HPDE6-E6E7 (cell line): ENCODE data around the gene ARHGAP8.

Source experiments
- DNase-seq: peaks from one replicate; pipeline ENCODE4 v3.0.0; 2011; ENCODE audit warnings: missing footprints; ENCODE audit errors: extremely low spot score

ARHGAP8 gene

GRCh38 chr22:44752285-44753188, at the start of gene ARHGAP8:
Gene ARHGAP8 (plus strand): TSS chr22:44752575. CDS start chr22:44786528, 33,953 bp downstream.
- peak; percentile 58 for DNase-seq

- no peak for DNase-seq
Observed at GRCh38 chr22:44703255-44703870, 49.0 kb upstream of the ARHGAP8 start.

DNA sequence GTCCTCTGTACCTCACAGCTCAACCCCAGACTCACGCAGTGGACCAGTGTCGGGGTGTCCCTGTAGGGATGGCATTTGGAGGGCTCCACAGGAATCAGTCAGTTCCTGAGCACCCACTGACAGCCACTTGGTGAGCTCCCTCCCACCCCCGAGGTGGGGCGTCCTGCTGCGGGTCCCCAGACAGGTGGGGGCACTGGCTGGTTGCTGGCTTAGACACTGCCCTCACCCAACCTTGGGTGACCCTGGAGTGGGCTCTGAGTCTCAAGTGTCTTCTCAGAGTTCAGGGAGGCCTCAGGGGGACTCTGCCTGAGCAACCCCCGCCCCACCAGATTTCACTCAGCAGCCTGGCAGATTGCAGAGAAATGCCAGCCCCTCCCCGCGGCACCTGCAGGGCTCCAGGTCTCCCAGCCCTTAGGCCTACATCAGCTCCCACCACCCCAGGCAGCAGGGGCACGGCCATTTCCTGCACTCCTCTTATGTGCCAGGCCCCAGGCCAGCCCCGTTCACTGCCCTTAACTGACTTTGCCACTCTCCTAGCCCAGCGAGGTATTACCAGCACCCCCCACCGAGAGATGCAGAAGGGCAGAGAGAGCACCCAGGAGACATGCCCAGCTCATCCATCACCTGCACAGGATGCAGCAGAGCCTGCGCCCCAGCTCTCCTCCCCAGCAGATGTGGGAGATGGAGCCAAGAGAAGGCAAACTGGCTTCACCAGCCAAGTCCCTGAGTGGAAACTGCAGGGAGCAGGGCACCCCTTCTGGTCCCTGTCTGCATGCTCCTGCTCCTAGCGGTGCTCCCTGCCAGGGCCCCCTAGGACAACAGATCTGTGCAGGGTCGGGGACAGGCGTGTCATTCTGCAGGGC, 48.0 kb upstream of the ARHGAP8 start:
- DNase-seq: no peak

DNA sequence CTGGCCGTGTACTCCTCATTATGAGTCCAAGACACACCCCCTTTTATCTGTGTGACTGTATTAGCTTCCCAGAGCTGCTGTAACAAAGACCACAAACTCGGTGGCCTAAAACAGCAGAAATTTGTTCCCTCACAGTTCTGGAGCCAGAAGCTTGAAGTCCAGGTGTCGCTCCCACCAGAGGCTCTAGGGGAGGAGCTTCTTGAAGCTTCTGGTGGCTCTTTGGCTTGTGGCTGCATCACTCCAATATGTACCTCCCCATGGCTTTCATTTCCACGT, 47.4 kb upstream of the ARHGAP8 start:
- no peak for DNase-seq

DNA sequence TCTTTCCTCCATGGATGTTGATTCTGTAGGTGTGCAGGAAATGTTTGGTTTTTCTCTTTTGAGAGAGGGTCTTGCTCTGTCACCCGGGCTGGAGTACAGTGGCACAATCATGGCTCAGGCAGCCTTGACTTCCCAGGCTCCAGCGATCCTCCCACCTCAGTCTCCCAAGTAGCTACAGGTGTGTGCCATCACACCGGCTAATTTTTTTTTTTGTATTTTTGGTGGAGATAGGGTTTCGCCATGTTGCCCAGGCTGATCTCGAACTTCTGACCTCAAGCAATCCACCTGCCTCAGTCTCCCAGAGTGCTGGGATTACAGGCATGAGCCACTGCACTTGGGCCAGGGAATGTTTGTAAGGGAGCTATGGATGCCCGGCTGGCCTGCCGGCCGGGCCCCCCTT, 45.9 kb upstream of the ARHGAP8 start:
- no peak for DNase-seq

GRCh38 chr22:44707178-44707577, 45.2 kb upstream of the ARHGAP8 start:
- no peak for DNase-seq

DNA sequence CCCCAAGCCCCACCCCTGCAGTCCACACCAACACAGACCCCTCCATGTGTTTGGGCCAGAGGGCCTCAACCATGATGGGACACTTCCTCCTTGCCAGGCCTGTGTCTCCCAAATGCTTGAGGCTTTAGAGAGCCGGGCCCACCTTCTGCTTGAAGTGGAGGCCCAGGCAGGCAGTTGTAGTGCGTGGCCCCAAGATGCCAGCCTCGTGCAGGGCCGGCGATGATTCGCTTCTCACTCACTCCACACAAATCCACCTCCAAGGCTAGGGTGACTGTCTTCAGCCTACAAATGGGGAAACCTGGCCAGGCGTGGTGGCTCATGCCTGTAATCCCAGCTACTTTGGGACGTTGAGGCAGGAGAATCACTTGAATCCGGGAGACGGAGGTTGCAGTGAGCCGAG, 44.6 kb upstream of the ARHGAP8 start:
- DNase-seq: peak; percentile 44

DNA sequence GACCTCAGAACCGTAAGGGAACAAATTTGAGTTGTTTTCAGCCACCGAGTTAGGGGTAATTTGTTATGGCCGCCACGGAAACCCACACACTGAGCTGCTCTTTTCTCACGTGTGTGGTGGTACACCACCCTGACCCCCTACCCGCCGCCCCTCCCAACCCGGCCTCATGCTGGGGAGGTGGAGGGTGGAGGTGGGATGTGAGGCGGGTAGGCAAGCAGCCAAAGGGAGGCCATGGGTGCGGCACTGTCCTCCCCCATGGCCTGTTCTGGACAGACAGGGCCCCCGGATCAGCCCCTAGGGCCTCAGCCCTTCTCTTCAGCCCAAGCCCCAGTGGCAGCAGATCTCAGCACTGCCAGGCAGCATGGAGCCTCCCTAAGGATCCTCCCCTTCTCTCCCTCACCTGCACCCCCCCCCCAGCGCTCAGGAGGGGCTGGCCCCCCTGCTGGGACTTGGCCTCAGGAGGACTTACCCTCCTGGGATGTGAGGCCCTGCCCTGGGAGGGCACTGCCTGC, 42.4 kb upstream of the ARHGAP8 start:
- DNase-seq: no peak

DNA sequence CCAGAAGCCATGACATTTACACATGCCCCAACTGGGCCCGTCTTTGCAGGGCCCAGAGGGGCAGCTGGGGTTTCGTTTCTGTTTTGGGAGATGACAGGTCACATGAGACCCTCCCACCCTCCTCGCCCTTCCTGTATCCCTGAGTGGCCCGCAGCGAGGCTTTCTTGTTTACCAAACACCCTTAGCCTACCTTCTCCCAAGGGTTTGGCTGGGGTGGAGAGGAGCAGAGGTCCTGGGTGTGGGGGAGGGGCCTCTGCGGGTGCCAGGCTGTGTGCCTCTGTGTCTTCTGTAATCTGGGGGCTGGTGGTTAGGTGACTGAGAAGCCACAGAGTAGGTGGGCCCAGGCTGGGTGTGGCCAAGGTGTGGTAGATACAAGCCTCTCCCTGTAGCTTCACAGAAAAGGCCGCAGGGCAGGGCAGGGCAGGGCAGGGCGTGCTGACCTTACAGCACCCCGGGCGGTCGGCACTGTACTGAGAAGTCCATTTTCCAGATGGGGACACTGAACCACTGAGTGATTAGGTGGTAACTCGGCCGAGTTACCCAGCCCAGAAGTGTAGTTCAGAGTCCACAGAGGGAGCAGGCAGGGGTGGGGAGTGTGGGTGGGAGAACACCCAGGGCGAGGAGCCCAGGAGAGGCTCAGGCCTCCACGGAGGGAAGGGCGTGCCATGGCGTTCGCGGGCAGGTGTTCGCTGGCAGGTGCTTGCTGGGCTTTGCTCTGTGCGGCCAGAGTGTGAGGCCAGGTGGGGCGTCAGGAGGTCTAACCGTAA, 41.7 kb upstream of the ARHGAP8 start:
- no peak for DNase-seq

- DNase-seq: no peak
Observed at GRCh38 chr22:44711241-44711560, 41.2 kb upstream of the ARHGAP8 start.

DNA sequence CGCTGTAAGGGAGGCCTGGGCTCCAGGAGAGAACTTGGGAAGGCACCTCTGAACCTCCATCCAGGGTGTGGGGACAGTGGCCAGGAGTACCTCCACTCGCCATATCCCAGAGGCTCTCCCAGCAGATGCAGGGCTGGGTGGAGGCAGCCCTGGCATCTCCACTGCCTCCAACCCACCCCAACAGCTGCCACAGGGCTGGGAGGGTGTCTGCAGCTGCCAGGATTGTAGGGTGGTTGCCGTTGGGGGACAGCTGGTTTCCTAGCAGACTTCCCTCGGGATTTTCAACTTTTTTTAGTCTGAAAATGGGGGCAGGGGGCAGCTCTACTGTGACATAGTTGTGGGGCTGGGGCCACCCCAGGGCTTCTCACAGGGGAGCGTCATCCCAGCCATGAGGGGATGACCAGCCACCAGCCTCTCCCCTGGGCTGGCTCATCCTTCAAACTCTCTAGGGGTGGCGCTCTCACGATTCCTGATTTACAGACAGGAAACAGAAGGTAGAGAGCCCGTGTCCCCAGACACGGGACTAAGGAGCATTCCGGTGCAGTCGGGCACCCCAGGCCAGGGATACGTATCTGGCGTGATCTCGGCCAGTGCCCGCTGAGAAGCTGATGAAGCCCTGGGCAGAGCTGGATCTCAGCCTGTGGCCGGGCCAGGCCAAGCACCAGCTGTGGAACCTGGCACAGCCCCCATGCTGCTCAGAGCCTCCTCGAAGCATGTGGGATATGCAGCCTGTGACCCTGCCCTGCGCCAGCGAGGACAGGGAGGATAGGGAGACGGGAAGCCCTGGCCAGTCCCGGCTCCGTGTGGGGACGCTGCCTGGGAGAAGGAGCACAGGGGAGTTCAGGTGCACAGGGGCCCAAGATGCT, 40.5 kb upstream of the ARHGAP8 start:
- DNase-seq: no peak

GRCh38 chr22:44712962-44713361, 39.4 kb upstream of the ARHGAP8 start:
- no peak for DNase-seq

DNA sequence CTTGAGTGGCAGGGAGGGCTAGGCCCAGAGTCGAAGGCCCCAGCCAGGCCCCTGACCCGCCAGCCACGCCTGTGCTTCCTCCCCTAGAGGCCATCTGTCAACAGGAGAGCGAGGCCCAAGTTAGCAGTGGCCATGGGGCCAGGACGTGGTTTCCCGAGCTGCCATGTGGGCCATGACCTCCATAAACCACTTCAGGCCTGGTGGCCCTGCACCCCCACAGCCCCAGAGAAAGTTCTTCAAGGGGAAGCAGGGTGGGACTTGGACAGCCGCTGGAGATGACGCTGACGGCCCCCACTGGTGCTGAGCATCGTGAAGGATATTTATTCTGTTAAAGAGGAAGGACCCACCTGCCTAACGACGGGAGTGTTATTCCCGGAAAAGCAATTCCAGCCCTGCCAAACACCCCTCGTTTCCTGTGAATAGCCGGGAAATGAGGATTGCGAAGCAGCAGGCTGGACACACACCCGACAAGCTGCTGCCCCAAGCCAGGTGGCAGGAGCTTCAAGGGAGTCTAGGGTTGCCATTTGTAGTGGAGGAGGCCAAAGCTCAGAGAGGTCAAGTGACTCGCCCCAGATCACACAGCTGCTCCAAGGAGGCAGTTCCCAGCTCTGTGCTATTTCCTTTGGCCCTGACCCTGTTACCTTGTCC, 37.5 kb upstream of the ARHGAP8 start:
- DNase-seq: no peak

- DNase-seq: no peak
Observed at GRCh38 chr22:44718418-44718817, 34.0 kb upstream of the ARHGAP8 start.

DNA sequence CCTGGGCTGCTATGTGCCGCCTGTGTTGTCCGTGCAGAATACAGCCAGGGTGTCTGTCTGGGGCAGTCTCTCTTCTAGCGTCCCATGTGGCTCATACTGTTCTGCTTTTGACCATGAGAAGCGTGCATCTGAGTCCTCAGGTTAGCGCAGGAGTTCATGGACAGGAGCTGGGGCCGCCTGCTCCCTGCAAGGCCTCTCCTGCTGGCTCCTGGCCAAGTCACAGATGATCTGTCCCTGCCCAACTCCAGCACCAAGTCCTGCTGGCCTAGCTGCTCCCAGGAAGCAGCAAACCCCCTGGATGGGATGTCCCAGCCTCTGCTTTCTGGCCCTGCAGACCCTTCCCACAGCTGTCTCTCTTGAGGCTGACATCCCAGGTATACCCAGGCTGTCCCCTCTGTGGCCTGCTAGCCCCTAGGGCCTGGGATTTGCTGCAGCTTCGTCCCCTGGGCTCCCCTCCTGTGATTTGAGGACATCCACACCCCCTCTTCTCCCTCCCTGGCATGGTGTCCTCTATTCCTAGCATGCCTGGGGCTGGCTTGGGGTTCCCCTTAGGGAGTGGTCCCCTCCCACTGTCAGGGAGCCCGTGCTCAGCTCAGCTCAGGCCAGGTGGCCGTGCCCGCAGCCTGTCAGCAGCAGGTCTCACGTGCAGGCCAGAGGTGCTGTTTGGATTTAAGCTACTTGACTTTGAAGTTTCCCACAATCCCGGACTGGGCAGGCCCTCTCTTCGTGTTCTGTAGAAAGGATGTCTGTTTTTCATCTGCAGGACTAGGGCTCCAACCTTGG, 32.6 kb upstream of the ARHGAP8 start:
- DNase-seq: no peak

GRCh38 chr22:44721213-44721612, 31.2 kb upstream of the ARHGAP8 start:
- DNase-seq: no peak

GRCh38 chr22:44722611-44723010, 29.8 kb upstream of the ARHGAP8 start:
- no peak for DNase-seq

- DNase-seq: no peak
Observed at GRCh38 chr22:44723801-44724200, 28.6 kb upstream of the ARHGAP8 start.

DNA sequence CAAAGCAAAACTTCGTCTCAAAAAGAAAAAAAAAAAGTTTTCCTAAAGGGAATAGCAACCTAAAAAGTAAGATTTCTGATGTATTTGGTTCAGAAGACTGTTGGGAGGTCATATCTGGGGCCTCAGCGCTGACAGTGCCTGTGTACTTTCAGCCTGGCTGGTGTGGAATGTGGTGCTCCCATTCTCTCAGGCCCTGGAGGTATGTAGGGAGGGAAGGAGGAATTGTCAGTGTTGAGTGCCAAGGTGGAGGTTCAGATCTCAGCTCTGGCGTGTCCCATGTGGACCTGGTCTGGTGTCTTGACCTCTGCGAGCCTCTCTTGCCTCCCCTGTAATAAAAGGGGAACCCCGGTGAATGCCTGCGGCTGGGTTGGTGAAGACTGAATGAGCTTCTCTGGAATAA, 28.0 kb upstream of the ARHGAP8 start:
- DNase-seq: no peak
